GM23338 (cell line): ENCODE measurements around the gene KIF4B. TPM values are rescaled to one million over a fixed set of nuclear protein-coding genes. Genes with fewer than 3 reads are reported as not detected.

ENCODE experiments used
- ATAC-seq: fragments of 200-7000 bp; cut with Tn5 transposase; 3 replicates; pipeline ENCODE4 v1.9.1; 2020
- DNase-seq: peaks from one replicate; pipeline ENCODE4 v3.0.0-alpha.2; 2015; ENCODE audit warnings: low spot score
- H2AFZ ChIP-seq: fragments of 200-600 bp; sonication (generic); 2 replicates; pipeline ENCODE4 v1.8.0; 2016; ENCODE audit warnings: antibody characterized with exemption, mild to moderate bottlenecking, moderate library complexity
- H3F3A ChIP-seq: fragments of 200-600 bp; sonication (generic); replicated peaks from 2 replicates; pipeline ENCODE4 v1.8.0; 2017; ENCODE audit warnings: antibody characterized with exemption, mixed run types, low read depth
- H3K27ac ChIP-seq: fragments of 200-600 bp; sonication (generic); 2 replicates; pipeline ENCODE4 v1.6.1; 2016; ENCODE audit warnings: low read depth
- H3K27me3 ChIP-seq: fragments of 200-600 bp; sonication (generic); 2 replicates; pipeline ENCODE4 v1.8.0; 2016; ENCODE audit warnings: mild to moderate bottlenecking, mixed run types, moderate library complexity; ENCODE audit not compliant: insufficient read depth
- H3K36me3 ChIP-seq: fragments of 200-600 bp; sonication (generic); 2 replicates; pipeline ENCODE4 v1.8.0; 2016; ENCODE audit warnings: mild to moderate bottlenecking; ENCODE audit not compliant: insufficient read depth
- H3K4me1 ChIP-seq: fragments of 200-600 bp; sonication (generic); 2 replicates; pipeline ENCODE4 v1.8.0; 2016; ENCODE audit warnings: mild to moderate bottlenecking, moderate library complexity; ENCODE audit not compliant: insufficient read depth
- H3K4me2 ChIP-seq: fragments of 200-600 bp; sonication (generic); 2 replicates; pipeline ENCODE4 v1.7.1; 2017; ENCODE audit warnings: mixed run types
- H3K4me3 ChIP-seq: fragments of 200-600 bp; sonication (generic); 2 replicates; pipeline ENCODE4 v1.6.1; 2016; ENCODE audit warnings: mixed run types
- H3K79me2 ChIP-seq: fragments of 200-600 bp; sonication (generic); replicated peaks from 2 replicates; pipeline ENCODE4 v1.8.0; 2017; ENCODE audit warnings: mild to moderate bottlenecking; ENCODE audit not compliant: insufficient read depth
- H3K9me2 ChIP-seq: fragments of 200-600 bp; sonication (generic); 2 replicates; pipeline ENCODE4 v1.8.0; 2017; ENCODE audit not compliant: insufficient read depth
- H4K20me1 ChIP-seq: fragments of 200-600 bp; sonication (generic); replicated peaks from 2 replicates; pipeline ENCODE4 v1.8.0; 2017; ENCODE audit warnings: mild to moderate bottlenecking; ENCODE audit not compliant: insufficient read depth
- H3K27ac Mint-ChIP-seq: 2 replicates; pipeline ENCODE4 v1.8.0; 2020; ENCODE audit warnings: inconsistent platforms, mild to moderate bottlenecking, moderate library complexity, mixed read lengths
- H3K27me3 Mint-ChIP-seq: 3 replicates; pipeline ENCODE4 v1.8.0; 2022; ENCODE audit warnings: low read depth, mild to moderate bottlenecking, moderate library complexity, mixed read lengths, inconsistent platforms; ENCODE audit not compliant: insufficient read depth, poor library complexity
- H3K36me3 Mint-ChIP-seq: 3 replicates; pipeline ENCODE4 v1.8.0; 2021; ENCODE audit warnings: low read depth, mild to moderate bottlenecking, inconsistent platforms, moderate library complexity, mixed read lengths
- H3K4me1 Mint-ChIP-seq: 3 replicates; pipeline ENCODE4 v1.8.0; 2020; ENCODE audit warnings: mild to moderate bottlenecking, inconsistent platforms, mixed read lengths
- H3K4me3 Mint-ChIP-seq: 3 replicates; pipeline ENCODE4 v1.8.0; 2021; ENCODE audit warnings: moderate library complexity, mild to moderate bottlenecking, inconsistent platforms, mixed read lengths
- H3K9me3 Mint-ChIP-seq: 3 replicates; pipeline ENCODE4 v1.8.0; 2020; ENCODE audit warnings: moderate library complexity, mild to moderate bottlenecking, inconsistent platforms, mixed read lengths
- CREB1 ChIP-seq: fragments of 250-450 bp; sonication (Bioruptor Pico); IDR thresholded peaks from 2 replicates; pipeline ENCODE4 v1.5.0; 2020; ENCODE audit warnings: low read depth, mild to moderate bottlenecking, moderate library complexity
- EZH2 ChIP-seq: fragments of 200-600 bp; sonication (generic); IDR thresholded peaks from one replicate; pipeline ENCODE4 v1.8.0; 2017; ENCODE audit warnings: antibody characterized with exemption, mild to moderate bottlenecking, low read depth; ENCODE audit not compliant: unreplicated experiment
- EZH2phosphoT487 ChIP-seq: fragments of 200-600 bp; sonication (generic); IDR thresholded peaks from one replicate; pipeline ENCODE4 v1.8.1; 2018; ENCODE audit warnings: antibody characterized with exemption; ENCODE audit not compliant: unreplicated experiment
- JUNB ChIP-seq: IDR thresholded peaks from one replicate; pipeline ENCODE4 v1.6.1; 2016; ENCODE audit warnings: antibody characterized with exemption; ENCODE audit not compliant: unreplicated experiment
- NANOG ChIP-seq: IDR thresholded peaks from 2 replicates; pipeline ENCODE4 v1.6.1; 2016; ENCODE audit warnings: antibody characterized with exemption, borderline replicate concordance
- POLR2AphosphoS5 ChIP-seq: IDR thresholded peaks from 2 replicates; pipeline ENCODE4 v1.6.1; 2016; ENCODE audit warnings: antibody characterized with exemption, low read depth
- STAT1 ChIP-seq: IDR thresholded peaks from one replicate; pipeline ENCODE4 v1.6.1; 2016; ENCODE audit warnings: antibody characterized with exemption; ENCODE audit not compliant: unreplicated experiment
- ZNF114 ChIP-seq: fragments of 250-450 bp; sonication (Bioruptor Pico); IDR thresholded peaks from 2 replicates; pipeline ENCODE4 v1.5.0; 2020; ENCODE audit warnings: mild to moderate bottlenecking, moderate library complexity
- ZNF331 ChIP-seq: fragments of 250-450 bp; sonication (Bioruptor Pico); IDR thresholded peaks from 2 replicates; pipeline ENCODE4 v1.5.0; 2020; ENCODE audit warnings: low read depth, mild to moderate bottlenecking, moderate library complexity
- polyA plus RNA-seq: library from polyadenylated mRNA; unstranded; fragments of >200 nt; fragmentation: Nextera tagmentation; extraction: Ambion mirVana; gene quantifications from 2 replicates; pipeline ENCODE4 v1.2.1, GENCODE V29; 2016
- total RNA-seq: library from RNA; depleted of rRNA; stranded (reverse); fragments of >200 nt; shearing (Covaris generic); gene quantifications from 2 replicates; pipeline ENCODE4 v1.2.3, GENCODE V29; 2014
- TF ChIP-seq, protein P1 (sequence below): IDR thresholded peaks from one replicate; pipeline ENCODE4 v1.6.1; 2018; ENCODE audit warnings: antibody characterized with exemption; ENCODE audit not compliant: unreplicated experiment
- TF ChIP-seq, protein P2 (sequence below): fragments of 250-450 bp; sonication (Bioruptor Pico); IDR thresholded peaks from 2 replicates; pipeline ENCODE4 v1.5.0; 2020; ENCODE audit warnings: mild to moderate bottlenecking, moderate library complexity
- TF ChIP-seq, protein P3 (sequence below): IDR thresholded peaks from 2 replicates; pipeline ENCODE4 v1.6.1; 2016; ENCODE audit warnings: antibody characterized with exemption
- TF ChIP-seq, protein P4 (sequence below), 2 experiments: fragments of 200-600 bp in 1 of 2; sonication (generic) in 1 of 2; conservative IDR thresholded peaks; 2 replicates each; pipeline versions ENCODE4 v1.5.1 to v1.6.1; 2016 to 2017; ENCODE audit warnings: antibody characterized with exemption in 2 of 2, low read depth in 2 of 2, mild to moderate bottlenecking in 2 of 2, moderate library complexity in 1 of 2

Gene KIF4B
- total and polyA plus RNA-seq, 2 experiments from 2014 or later = not detected

DNA sequence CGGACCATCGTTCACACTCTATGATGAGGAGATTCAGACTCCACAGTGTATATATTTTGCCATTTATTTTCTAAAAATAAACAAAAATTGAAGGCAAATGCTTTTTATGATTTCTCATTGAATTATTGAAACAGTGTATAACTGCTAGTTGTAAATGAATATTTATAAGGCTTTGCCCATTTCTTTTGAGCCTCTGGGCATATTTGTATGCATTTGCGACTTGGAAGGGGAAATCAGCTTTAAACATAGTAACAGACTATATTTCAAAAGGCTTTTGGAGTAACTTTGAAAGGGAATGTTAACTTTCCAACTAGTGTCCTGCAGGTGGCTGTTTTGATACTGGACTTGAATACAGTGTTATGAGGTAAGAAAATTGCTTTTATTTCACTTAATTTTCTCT is 46.7 kb upstream of the KIF4B start:
- Histone ChIP-seq H2AFZ (no peak overlapping the region), H3K4me3 (no peak overlapping the region), H3K4me1 (no peaks in the 10 kb centered on the region), H3K36me3 (no peaks in the 10 kb centered on the region), H4K20me1 (no peaks in the 10 kb centered on the region), H3F3A (no peaks in the 10 kb centered on the region), H3K27me3 (no peaks in the 10 kb centered on the region), H3K4me2 (no peak overlapping the region), H3K27ac (no peak overlapping the region), H3K9me2 (no peaks in the 10 kb centered on the region), H3K79me2 (no peaks in the 10 kb centered on the region; the same call in 1 of the 2 replicates)
- H3K9me3 Mint-ChIP-seq = no peaks in the 10 kb centered on the region
- H3K27ac Mint-ChIP-seq = no peak overlapping the region
- no peak overlapping the region for H3K4me3 Mint-ChIP-seq
- TF ChIP-seq, protein P1, sequence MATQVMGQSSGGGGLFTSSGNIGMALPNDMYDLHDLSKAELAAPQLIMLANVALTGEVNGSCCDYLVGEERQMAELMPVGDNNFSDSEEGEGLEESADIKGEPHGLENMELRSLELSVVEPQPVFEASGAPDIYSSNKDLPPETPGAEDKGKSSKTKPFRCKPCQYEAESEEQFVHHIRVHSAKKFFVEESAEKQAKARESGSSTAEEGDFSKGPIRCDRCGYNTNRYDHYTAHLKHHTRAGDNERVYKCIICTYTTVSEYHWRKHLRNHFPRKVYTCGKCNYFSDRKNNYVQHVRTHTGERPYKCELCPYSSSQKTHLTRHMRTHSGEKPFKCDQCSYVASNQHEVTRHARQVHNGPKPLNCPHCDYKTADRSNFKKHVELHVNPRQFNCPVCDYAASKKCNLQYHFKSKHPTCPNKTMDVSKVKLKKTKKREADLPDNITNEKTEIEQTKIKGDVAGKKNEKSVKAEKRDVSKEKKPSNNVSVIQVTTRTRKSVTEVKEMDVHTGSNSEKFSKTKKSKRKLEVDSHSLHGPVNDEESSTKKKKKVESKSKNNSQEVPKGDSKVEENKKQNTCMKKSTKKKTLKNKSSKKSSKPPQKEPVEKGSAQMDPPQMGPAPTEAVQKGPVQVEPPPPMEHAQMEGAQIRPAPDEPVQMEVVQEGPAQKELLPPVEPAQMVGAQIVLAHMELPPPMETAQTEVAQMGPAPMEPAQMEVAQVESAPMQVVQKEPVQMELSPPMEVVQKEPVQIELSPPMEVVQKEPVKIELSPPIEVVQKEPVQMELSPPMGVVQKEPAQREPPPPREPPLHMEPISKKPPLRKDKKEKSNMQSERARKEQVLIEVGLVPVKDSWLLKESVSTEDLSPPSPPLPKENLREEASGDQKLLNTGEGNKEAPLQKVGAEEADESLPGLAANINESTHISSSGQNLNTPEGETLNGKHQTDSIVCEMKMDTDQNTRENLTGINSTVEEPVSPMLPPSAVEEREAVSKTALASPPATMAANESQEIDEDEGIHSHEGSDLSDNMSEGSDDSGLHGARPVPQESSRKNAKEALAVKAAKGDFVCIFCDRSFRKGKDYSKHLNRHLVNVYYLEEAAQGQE = no peak
- TF ChIP-seq ZNF331 = no peak
- no peak for TF ChIP-seq STAT1
- TF ChIP-seq, protein P2, sequence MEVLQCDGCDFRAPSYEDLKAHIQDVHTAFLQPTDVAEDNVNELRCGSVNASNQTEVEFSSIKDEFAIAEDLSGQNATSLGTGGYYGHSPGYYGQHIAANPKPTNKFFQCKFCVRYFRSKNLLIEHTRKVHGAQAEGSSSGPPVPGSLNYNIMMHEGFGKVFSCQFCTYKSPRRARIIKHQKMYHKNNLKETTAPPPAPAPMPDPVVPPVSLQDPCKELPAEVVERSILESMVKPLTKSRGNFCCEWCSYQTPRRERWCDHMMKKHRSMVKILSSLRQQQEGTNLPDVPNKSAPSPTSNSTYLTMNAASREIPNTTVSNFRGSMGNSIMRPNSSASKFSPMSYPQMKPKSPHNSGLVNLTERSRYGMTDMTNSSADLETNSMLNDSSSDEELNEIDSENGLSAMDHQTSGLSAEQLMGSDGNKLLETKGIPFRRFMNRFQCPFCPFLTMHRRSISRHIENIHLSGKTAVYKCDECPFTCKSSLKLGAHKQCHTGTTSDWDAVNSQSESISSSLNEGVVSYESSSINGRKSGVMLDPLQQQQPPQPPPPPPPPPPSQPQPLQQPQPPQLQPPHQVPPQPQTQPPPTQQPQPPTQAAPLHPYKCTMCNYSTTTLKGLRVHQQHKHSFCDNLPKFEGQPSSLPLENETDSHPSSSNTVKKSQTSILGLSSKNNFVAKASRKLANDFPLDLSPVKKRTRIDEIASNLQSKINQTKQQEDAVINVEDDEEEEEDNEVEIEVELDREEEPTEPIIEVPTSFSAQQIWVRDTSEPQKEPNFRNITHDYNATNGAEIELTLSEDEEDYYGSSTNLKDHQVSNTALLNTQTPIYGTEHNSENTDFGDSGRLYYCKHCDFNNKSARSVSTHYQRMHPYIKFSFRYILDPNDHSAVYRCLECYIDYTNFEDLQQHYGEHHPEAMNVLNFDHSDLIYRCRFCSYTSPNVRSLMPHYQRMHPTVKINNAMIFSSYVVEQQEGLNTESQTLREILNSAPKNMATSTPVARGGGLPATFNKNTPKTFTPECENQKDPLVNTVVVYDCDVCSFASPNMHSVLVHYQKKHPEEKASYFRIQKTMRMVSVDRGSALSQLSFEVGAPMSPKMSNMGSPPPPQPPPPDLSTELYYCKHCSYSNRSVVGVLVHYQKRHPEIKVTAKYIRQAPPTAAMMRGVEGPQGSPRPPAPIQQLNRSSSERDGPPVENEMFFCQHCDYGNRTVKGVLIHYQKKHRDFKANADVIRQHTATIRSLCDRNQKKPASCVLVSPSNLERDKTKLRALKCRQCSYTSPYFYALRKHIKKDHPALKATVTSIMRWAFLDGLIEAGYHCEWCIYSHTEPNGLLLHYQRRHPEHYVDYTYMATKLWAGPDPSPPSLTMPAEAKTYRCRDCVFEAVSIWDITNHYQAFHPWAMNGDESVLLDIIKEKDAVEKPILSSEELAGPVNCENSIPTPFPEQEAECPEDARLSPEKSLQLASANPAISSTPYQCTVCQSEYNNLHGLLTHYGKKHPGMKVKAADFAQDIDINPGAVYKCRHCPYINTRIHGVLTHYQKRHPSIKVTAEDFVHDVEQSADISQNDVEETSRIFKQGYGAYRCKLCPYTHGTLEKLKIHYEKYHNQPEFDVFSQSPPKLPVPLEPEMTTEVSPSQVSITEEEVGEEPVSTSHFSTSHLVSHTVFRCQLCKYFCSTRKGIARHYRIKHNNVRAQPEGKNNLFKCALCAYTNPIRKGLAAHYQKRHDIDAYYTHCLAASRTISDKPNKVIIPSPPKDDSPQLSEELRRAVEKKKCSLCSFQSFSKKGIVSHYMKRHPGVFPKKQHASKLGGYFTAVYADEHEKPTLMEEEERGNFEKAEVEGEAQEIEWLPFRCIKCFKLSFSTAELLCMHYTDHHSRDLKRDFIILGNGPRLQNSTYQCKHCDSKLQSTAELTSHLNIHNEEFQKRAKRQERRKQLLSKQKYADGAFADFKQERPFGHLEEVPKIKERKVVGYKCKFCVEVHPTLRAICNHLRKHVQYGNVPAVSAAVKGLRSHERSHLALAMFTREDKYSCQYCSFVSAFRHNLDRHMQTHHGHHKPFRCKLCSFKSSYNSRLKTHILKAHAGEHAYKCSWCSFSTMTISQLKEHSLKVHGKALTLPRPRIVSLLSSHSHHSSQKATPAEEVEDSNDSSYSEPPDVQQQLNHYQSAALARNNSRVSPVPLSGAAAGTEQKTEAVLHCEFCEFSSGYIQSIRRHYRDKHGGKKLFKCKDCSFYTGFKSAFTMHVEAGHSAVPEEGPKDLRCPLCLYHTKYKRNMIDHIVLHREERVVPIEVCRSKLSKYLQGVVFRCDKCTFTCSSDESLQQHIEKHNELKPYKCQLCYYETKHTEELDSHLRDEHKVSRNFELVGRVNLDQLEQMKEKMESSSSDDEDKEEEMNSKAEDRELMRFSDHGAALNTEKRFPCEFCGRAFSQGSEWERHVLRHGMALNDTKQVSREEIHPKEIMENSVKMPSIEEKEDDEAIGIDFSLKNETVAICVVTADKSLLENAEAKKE (CRISPR knock-in tag) = no peak
- TF ChIP-seq, protein P3, sequence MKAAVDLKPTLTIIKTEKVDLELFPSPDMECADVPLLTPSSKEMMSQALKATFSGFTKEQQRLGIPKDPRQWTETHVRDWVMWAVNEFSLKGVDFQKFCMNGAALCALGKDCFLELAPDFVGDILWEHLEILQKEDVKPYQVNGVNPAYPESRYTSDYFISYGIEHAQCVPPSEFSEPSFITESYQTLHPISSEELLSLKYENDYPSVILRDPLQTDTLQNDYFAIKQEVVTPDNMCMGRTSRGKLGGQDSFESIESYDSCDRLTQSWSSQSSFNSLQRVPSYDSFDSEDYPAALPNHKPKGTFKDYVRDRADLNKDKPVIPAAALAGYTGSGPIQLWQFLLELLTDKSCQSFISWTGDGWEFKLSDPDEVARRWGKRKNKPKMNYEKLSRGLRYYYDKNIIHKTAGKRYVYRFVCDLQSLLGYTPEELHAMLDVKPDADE = no peak
- no peak for TF ChIP-seq CREB1 (CRISPR knock-in tag)
- no peak for TF ChIP-seq ZNF114 (CRISPR knock-in tag)
- TF ChIP-seq, protein P4, sequence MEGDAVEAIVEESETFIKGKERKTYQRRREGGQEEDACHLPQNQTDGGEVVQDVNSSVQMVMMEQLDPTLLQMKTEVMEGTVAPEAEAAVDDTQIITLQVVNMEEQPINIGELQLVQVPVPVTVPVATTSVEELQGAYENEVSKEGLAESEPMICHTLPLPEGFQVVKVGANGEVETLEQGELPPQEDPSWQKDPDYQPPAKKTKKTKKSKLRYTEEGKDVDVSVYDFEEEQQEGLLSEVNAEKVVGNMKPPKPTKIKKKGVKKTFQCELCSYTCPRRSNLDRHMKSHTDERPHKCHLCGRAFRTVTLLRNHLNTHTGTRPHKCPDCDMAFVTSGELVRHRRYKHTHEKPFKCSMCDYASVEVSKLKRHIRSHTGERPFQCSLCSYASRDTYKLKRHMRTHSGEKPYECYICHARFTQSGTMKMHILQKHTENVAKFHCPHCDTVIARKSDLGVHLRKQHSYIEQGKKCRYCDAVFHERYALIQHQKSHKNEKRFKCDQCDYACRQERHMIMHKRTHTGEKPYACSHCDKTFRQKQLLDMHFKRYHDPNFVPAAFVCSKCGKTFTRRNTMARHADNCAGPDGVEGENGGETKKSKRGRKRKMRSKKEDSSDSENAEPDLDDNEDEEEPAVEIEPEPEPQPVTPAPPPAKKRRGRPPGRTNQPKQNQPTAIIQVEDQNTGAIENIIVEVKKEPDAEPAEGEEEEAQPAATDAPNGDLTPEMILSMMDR (conservative IDR thresholded peaks at IDR 0.05; ENCODE audit: low read depth in 2 of 2) = no peak
- TF ChIP-seq JUNB = no peak
- no peak for TF ChIP-seq EZH2
- no peak for TF ChIP-seq POLR2AphosphoS5
- TF ChIP-seq EZH2phosphoT487 = no peak
- no peak for TF ChIP-seq NANOG
- H3K36me3 Mint-ChIP-seq = no peaks in the 10 kb centered on the region
- H3K27me3 Mint-ChIP-seq = peaks cover 2% of the 10 kb centered on the region
- ATAC-seq (no peak), DNase-seq (no peak)
- H3K4me1 Mint-ChIP-seq = no peaks in the 10 kb centered on the region
